DOHH2 (cell line): ENCODE results near the gene PHF21A.

Source experiments
- EZH2phosphoT487 ChIP-seq: fragments of 200-600 bp; sonication (generic); IDR thresholded peaks from 2 replicates; pipeline ENCODE4 v1.6.1; 2017; ENCODE audit warnings: borderline replicate concordance, mild to moderate bottlenecking, antibody characterized with exemption, low read length, moderate library complexity, mixed read lengths
- TF ChIP-seq, protein P1 (sequence below): fragments of 200-600 bp; sonication (generic); IDR thresholded peaks from one replicate; pipeline ENCODE4 v1.5.1; 2014; ENCODE audit warnings: antibody characterized with exemption, mild to moderate bottlenecking, low read depth, low read length; ENCODE audit not compliant: poor library complexity, severe bottlenecking

DNA sequence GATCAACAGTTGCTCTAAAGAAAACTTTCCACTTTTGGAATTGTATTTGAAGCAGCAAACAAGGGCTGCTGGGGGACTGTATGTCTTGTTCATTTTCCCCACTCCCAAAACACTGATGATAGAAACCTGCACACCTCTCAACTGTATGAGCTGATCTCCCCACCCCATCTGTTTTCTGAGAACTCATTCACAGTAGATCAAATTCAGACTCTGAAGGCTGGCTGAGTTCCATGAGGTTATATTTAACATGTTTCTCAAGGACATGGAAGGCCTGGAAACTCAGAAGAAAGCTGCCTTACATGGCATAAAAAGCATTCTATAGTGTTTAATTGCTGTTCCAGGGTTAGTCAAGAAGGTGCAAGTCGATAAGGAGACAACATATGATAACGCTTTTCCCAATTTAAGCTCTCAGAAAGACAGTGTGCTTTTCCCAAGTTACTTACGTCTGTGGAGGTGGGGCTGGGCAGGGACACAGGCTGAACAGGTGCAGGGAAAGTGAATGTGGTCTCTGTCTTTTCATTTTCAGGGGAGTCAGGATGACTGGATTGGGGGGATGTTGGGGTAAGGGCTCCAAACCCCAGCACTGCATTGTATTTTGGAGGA, 175.8 kb downstream of the PHF21A start:
- TF ChIP-seq, protein P1, sequence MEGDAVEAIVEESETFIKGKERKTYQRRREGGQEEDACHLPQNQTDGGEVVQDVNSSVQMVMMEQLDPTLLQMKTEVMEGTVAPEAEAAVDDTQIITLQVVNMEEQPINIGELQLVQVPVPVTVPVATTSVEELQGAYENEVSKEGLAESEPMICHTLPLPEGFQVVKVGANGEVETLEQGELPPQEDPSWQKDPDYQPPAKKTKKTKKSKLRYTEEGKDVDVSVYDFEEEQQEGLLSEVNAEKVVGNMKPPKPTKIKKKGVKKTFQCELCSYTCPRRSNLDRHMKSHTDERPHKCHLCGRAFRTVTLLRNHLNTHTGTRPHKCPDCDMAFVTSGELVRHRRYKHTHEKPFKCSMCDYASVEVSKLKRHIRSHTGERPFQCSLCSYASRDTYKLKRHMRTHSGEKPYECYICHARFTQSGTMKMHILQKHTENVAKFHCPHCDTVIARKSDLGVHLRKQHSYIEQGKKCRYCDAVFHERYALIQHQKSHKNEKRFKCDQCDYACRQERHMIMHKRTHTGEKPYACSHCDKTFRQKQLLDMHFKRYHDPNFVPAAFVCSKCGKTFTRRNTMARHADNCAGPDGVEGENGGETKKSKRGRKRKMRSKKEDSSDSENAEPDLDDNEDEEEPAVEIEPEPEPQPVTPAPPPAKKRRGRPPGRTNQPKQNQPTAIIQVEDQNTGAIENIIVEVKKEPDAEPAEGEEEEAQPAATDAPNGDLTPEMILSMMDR = no peak
- no peak for TF ChIP-seq EZH2phosphoT487
